Endothelial cell of umbilical vein (primary cell): ENCODE data around the gene SAP30L.

Experiments
- CTCF ChIP-seq, 2 donors: IDR thresholded peaks; 1 replicate in 1 of 2; 2 replicates in 1 of 2; pipeline ENCODE4 v1.5.1; 2011; ENCODE audit warnings: low read length in 2 of 2, mild to moderate bottlenecking in 2 of 2, moderate library complexity in 2 of 2, control low read depth in 1 of 2, inconsistent platforms in 1 of 2, low read depth in 1 of 2; ENCODE audit not compliant: insufficient read depth in 1 of 2; ENCODE audit errors: extremely low read depth in 1 of 2
- EZH2 ChIP-seq: IDR thresholded peaks from 2 replicates; pipeline ENCODE4 v1.6.1; 2012; ENCODE audit warnings: borderline replicate concordance, low read depth, mild to moderate bottlenecking, moderate library complexity, low read length, inconsistent platforms; ENCODE audit not compliant: severe bottlenecking
- POLR2A ChIP-seq: IDR thresholded peaks from 2 replicates; pipeline ENCODE4 v1.6.1; 2012; ENCODE audit warnings: low read depth, mild to moderate bottlenecking, control low read depth, low read length
- POLR2AphosphoS5 ChIP-seq: IDR thresholded peaks from 2 replicates; pipeline ENCODE4 v1.6.1; 2012; ENCODE audit warnings: low read depth, mild to moderate bottlenecking, control low read depth, low read length, moderate library complexity; ENCODE audit not compliant: insufficient read depth
- TF ChIP-seq, protein P1 (sequence below): IDR thresholded peaks from 2 replicates; pipeline ENCODE4 v1.6.1; 2011; ENCODE audit not compliant: insufficient read depth, insufficient read length

- TF ChIP-seq POLR2A (no peak), CTCF (IDR thresholded peaks at IDR 0.05; ENCODE audit: extremely low read depth in 1 of 2, insufficient read depth in 1 of 2, low read depth in 1 of 2, low read length in 2 of 2) (no peak), EZH2 (no peak), POLR2AphosphoS5 (no peak)
- TF ChIP-seq, protein P1, sequence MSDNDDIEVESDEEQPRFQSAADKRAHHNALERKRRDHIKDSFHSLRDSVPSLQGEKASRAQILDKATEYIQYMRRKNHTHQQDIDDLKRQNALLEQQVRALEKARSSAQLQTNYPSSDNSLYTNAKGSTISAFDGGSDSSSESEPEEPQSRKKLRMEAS = no peak
Observed at GRCh38 chr5:154508114-154508513, 62.3 kb downstream of the SAP30L start.
